Coronary artery (tissue), 2 donors: Measurements from ENCODE around the gene ANKRD33.

Source experiments
- DNase-seq: peaks from one replicate; pipeline ENCODE4 v3.0.0-alpha.2; 2017; ENCODE audit warnings: low spot score
- H3K27ac ChIP-seq, 2 donors: fragments of 200-600 bp; sonication (generic); one replicate each; pipeline ENCODE4 v1.5.1; 2016 to 2019
- H3K4me3 ChIP-seq: fragments of 200-600 bp; sonication (generic); 2 replicates; pipeline ENCODE4 v1.5.1; 2016; ENCODE audit warnings: mild to moderate bottlenecking, moderate library complexity
- CTCF ChIP-seq: fragments of 200-600 bp; sonication (generic); IDR thresholded peaks from one replicate; pipeline ENCODE4 v1.5.1; 2019; ENCODE audit warnings: antibody characterized with exemption

Gene ANKRD33

GRCh38 chr12:51863363-51863932 lies 24.5 kb upstream of the ANKRD33 start:
- TF ChIP-seq CTCF = no peak
- H3K27ac ChIP-seq = peak overlapping the region in 1 of 2 donors; percentile 56
- peak overlapping the region; percentile 73 for H3K4me3 ChIP-seq
- no peak for DNase-seq

GRCh38 chr12:51863933-51864832 lies 23.7 kb upstream of the ANKRD33 start:
- TF ChIP-seq CTCF = no peak
- H3K4me3 ChIP-seq = peak overlapping the region; percentile 73
- H3K27ac ChIP-seq = peak overlapping the region in 1 of 2 donors; percentile 56
- DNase-seq = no peak

GRCh38 chr12:51864833-51865670 lies 22.9 kb upstream of the ANKRD33 start:
- TF ChIP-seq CTCF = no peak
- no peak overlapping the region for H3K27ac ChIP-seq
- DNase-seq = no peak
- peak overlapping the region; percentile 73 for H3K4me3 ChIP-seq

- H3K27ac ChIP-seq = no peak overlapping the region
- no peak for TF ChIP-seq CTCF
- no peak overlapping the region for H3K4me3 ChIP-seq
- no peak for DNase-seq
Observed at GRCh38 chr12:51865757-51866270, 22.1 kb upstream of the ANKRD33 start.

GRCh38 chr12:51866324-51866723 lies 21.6 kb upstream of the ANKRD33 start:
- DNase-seq = no peak
- no peak for TF ChIP-seq CTCF
- no peak overlapping the region for H3K27ac ChIP-seq
- H3K4me3 ChIP-seq = no peak overlapping the region

- Histone ChIP-seq H3K4me3 (no peak overlapping the region), H3K27ac (no peak overlapping the region)
- no peak for DNase-seq
- TF ChIP-seq CTCF = no peak
Observed at GRCh38 chr12:51866762-51867161, 21.1 kb upstream of the ANKRD33 start.
